GM12874 (cell line): ENCODE results near the gene RAB11FIP4.

ENCODE experiments used
- CTCF ChIP-seq: IDR thresholded peaks from 2 replicates; pipeline ENCODE4 v1.5.1; 2011; ENCODE audit warnings: low read depth, mild to moderate bottlenecking, control low read depth, low read length, moderate library complexity; ENCODE audit not compliant: insufficient read depth

The RAB11FIP4 gene

GRCh38 chr17:31509805-31510177 lies 118.3 kb downstream of the RAB11FIP4 start:
- no peak for TF ChIP-seq CTCF

- no peak for TF ChIP-seq CTCF
Measured at GRCh38 chr17:31510308-31511194, 119.1 kb downstream of the RAB11FIP4 start.

DNA sequence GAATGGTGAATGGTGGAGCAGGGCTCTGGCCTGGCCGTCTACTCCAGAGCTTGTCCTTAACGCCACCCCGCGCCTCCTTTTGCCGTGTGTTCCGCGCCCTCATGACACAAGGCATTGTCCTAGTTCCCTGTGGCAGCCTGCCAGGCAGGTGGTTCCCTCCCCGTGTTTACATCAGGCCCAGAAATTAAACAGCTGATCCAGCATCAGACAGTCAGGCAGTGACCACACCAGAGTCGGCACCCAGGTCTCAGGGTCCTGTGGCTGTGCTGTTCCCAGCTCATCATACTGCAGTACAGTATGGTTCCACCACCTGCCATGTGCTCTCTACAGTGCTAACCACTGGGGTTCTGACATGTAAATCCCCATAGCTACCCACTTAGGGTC lies 119.7 kb downstream of the RAB11FIP4 start:
- no peak for TF ChIP-seq CTCF

DNA sequence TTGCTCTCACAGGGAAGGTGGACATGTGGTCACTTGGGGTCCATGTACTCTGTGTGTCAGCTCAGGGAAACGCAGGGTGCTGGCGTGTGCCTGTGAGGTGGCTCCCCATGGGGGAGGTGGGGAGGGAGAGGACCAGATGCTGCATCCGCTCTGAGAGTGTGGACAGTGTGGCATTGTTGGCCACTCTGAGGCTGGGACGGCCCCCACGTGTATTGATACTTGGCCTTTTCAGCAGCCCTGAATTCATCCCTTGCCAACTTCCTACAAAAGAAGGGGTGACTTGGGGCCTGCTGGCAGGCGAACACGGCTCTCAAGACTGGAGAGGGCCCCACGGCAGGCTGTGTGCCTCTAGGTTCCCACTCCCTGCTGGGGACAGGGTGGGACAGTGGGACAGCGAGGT lies 120.1 kb downstream of the RAB11FIP4 start:
- no peak for TF ChIP-seq CTCF

GRCh38 chr17:31512104-31512740 lies 120.7 kb downstream of the RAB11FIP4 start:
- no peak for TF ChIP-seq CTCF

GRCh38 chr17:31512796-31513195 lies 121.3 kb downstream of the RAB11FIP4 start:
- TF ChIP-seq CTCF: no peak

GRCh38 chr17:31513731-31514427 lies 122.4 kb downstream of the RAB11FIP4 start:
- no peak for TF ChIP-seq CTCF
